HG02885 (cell line): Measurements from ENCODE around the gene RBM10.

ENCODE experiments used
- ATAC-seq: cut with Tn5 transposase; IDR thresholded peaks from one replicate; pipeline ENCODE4 v1.9.1; 2021; ENCODE audit warnings: mild to moderate bottlenecking; ENCODE audit not compliant: unreplicated experiment, poor library complexity

Gene RBM10

DNA sequence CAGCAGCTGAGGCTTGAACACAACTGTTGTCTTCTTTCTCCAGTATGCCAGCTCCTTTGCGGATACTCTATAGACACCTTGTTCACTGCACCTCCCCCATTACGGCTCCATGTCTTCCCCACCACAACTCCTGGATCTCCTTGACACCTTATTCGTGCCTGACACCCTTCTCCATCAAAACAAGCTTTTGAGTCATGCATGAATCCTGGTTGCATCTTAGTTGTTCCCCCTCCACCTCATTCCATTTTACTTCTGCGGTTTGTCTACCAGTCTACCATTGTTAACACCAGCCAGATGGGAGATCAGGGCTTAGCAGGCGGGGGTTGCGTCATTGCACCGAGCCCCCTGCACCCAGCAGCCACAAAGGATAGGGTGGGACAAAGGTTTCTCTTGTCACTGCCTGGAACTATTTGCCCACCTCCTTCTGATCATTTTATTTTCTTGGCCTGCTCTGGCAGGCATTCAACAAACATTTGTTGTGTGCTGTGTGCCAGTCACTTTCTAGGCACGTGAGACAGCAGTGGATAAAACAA is 71.4 kb downstream of the RBM10 start:
- no peak for ATAC-seq

DNA sequence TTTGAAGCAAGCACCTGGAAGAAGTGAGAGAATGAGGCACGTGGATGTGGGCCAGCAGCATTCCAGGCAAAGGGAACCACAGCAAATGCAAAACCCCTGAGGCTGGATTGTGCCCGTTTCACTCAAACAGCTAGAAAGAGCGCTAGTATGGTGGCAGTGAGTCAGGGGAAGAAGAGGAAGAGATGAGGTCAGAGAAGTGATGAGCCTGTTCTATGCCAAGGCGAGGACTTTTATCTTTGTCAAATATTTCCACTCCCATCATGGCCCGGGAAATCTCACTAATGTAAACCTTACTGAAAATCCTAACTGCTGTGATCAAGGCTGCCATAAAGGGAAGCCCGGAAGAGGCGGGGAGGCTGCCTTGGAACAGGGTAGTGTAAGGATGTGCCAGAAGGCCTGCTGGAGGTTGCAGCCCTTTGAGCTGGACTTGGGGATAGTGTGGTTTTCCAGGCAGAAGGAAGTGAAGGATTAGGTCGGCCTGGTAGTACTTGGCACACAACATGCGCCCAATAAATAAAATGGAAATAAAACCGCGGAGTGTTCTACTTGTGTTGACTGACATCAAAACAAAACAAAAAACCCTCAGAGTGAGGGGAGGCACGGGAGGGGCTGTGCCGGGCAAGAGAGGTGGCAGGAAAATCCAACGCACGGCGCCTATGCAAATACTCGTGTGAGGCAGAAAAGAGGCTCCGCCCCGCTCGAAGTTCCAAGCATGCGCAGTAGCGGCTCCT is 72.3 kb downstream of the RBM10 start:
- no peak for ATAC-seq

DNA sequence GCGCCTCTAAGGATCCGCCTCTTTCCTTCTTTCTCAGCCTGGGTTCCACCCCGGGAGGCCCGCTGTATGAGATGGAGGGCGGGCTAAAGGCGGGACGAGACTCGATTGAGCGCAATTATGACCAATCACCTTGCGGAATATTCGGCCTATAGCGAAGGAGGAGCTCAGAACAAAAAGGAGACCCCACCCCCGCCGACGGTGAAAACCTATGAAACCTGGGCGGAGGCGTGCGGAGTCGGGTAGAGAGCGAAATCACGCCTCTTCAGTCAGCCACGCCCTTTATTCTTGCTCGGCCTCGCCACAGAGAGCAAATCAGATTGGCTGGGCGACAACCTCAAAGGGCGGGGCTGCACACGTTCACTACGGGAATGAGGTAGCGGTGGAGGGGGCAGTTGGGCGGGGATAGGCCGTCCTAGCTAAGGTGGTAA is 72.8 kb downstream of the RBM10 start:
- ATAC-seq: peak; percentile 87

DNA sequence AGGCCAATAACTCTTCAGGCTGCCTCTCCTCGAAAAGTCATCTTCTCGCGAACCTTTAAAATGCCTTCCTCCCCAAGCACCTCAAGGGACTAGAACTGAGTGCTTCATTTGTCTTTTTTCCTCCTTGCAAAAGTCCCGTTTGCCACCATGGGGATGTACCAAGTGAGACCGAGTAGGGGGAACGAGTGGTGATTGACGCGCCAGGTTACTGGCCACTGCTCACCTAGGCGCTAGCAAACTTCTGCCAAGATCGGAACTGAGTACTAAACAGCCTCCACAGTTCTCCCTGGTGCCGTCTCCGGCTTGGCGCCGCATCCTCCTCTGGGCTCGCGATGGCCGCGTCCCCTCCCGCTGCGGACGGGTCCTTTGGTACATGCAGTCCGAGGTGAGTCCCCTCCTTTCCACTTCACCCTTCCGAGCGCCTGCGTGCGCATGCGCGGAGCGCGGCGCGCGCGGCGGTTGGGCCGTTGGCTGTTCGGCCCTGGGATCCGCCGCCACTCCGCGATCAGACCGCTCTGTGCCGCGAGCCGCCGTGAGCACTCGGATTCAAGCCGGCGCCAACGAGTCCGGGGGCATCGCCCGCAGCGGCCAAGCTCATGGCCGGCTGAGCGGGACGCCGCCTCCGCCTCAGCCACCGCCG is 73.4 kb downstream of the RBM10 start, which contains the start of gene CDK16:
CDK16 (plus strand) TSS at position 402 of the 640 bp plus-strand sequence. CDS start 4,877 bp downstream, outside the sequence.
- ATAC-seq: peak; percentile 53

DNA sequence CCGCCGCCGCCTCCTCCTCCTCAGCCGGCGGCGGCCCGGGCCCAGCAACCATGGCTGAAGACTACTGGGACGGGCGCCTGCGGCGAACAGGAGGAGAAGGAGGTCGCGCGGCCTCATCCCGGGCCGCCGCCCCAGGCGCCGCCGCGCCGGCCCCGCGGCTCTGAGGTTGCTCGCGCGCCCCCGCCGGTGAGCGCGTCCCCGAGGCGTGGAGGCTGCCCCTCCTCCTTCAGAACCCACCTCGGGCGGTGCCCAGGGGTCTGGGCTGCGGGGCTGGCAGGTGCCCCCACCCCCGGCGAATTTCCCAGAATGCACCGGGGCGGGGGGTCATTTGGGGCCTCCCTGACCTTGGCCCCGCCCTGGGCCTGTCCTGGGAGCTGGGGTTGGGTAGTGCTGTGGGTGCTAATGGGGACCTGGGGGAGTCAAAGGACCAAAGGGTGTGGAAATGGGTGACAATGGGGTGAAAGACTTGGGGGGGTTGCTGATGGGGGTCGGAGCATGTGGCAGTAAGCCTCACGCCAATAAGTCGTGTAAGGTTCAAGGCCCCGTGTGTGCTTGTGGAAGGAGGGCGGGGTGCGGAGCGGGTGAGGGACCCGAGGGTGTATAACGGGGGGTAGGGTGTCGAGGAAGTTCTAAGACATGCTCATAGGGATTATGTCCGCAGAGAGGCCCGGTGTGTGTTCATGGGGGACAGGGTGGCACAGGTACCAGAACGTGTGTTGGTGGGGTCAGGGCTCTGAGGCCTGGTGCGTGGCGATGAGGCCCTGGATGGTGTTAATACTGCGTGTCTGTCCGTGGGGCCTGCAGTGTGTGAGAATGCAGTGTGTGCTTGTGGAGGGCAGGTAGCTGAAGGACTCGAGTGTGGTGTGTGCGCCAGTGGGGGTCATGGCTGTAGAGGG is 74.1 kb downstream of the RBM10 start:
- peak; percentile 3 for ATAC-seq

DNA sequence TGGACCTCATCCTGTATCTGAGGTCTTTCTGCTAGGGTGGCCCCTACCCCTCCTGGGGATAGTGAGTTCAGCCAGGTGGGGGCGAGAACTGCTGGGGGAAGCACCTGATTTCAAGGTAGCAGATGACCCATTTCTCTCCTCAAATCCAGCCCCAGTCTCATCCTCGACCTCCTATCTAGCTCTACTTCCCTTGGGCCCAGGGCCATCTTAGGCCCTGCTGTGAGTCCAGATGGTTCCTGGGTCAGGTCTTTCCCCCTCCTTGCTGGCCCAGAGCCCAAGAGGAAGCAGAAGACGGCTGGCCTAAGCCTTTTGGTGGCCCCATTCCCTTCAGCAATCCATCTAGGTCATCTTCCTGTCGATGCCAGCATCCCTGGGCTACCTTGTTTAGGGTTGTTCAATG is 76.7 kb downstream of the RBM10 start:
- ATAC-seq: no peak

DNA sequence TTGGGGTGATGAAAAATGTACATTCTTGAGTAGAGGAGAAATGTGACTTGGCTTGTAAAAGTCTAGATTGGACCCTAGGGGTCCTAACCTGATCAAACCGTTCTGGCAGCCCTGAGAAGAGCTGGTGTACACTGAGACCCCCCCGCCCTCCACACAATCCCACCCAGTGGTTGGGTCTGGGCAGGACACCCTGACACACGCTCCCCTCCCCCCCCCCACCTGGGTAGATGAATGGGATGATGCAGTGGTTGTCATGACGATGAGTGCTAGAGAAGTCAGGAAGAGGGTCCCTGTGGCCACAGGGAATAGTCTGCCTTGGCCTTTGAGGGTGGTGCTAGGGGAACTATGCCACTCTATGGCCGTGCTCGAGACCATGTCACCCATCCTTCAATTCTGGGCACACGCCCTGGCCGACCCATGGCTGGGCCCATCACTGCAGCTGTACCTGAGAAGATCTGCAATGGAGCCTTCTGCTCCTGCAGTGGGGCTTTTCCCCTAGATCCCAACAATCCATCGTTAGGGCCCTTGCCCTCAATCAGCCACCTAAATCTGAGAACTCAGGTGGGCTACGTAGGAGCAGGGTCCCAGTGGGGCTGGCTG is 77.8 kb downstream of the RBM10 start:
- no peak for ATAC-seq

DNA sequence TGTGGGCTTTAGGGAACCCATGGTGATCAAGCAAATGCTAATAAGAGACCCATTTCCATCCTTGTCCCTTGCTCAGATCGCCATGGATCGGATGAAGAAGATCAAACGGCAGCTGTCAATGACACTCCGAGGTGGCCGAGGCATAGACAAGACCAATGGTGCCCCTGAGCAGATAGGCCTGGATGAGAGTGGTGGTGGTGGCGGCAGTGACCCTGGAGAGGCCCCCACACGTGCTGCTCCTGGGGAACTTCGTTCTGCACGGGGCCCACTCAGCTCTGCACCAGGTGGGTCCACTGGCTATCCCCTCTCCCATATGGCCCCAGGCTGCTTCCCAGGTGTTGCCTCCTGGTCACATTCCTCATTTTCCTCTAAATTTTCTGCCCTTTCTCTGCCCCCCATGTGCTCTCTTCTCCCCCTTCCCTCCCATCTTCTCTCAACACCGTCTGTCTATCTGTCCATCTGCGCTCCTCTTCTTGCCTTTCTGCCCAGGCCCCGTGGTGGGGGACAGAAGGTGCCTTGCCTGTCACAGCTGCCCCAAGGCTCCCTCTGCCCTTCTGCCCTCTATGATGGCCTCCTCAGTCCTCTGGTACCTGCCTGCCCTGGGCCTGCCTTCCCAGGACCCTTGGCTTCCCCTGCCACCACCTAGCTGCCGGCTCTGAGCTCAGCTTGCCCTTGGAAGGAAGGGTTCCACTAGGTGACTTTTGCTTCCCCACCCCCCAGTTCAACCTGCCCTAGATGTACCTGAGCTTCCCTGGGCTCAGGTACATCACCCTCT is 78.6 kb downstream of the RBM10 start:
- no peak for ATAC-seq

DNA sequence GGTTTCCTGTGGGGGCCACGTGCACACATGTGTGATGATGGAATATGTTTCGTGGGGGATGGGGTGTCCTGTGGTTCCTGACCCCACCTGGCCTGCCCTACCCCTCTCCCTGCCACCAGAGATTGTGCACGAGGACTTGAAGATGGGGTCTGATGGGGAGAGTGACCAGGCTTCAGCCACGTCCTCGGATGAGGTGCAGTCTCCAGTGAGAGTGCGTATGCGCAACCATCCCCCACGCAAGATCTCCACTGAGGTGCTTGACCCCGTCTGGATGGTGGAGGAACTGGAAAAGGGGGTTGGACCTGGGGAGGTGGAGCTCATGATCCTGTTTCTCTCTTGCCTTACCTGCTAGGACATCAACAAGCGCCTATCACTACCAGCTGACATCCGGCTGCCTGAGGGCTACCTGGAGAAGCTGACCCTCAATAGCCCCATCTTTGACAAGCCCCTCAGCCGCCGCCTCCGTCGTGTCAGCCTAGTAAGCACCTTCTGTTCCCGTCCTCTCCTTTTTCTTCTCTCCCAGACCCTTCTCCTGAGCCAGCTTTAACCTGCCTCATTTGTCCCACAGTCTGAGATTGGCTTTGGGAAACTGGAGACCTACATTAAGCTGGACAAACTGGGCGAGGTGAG is 79.4 kb downstream of the RBM10 start:
- no peak for ATAC-seq

DNA sequence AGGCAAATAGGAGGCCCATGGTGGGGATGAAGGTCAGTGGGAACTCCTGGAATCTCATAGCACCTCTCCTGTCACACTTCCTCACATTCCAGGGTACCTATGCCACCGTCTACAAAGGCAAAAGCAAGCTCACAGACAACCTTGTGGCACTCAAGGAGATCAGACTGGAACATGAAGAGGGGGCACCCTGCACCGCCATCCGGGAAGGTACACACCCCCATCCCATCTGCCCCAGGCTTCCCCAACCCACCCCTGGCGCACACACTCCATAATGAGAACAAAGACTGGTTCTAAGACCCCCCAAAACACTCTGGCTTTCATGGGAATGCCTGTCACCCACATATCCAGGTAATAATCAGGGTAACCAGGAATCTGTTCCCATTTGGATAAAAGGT is 79.9 kb downstream of the RBM10 start:
- ATAC-seq: no peak

DNA sequence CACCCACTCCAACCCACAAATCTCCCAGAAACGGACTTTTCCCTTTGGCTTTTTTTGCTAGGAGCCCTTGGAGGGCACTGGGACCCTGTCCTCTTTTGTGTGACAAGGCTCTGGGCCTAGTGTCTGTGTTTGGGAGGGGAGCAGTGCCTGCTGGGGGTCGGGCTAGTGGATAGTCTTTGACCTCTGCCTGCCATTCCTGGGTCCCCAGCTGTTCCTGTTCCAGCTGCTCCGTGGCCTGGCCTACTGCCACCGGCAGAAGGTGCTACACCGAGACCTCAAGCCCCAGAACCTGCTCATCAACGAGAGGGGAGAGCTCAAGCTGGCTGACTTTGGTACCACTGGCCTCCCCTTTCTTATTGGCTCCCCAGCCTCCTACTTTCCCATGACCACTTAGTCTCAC is 81.0 kb downstream of the RBM10 start:
- ATAC-seq: no peak

DNA sequence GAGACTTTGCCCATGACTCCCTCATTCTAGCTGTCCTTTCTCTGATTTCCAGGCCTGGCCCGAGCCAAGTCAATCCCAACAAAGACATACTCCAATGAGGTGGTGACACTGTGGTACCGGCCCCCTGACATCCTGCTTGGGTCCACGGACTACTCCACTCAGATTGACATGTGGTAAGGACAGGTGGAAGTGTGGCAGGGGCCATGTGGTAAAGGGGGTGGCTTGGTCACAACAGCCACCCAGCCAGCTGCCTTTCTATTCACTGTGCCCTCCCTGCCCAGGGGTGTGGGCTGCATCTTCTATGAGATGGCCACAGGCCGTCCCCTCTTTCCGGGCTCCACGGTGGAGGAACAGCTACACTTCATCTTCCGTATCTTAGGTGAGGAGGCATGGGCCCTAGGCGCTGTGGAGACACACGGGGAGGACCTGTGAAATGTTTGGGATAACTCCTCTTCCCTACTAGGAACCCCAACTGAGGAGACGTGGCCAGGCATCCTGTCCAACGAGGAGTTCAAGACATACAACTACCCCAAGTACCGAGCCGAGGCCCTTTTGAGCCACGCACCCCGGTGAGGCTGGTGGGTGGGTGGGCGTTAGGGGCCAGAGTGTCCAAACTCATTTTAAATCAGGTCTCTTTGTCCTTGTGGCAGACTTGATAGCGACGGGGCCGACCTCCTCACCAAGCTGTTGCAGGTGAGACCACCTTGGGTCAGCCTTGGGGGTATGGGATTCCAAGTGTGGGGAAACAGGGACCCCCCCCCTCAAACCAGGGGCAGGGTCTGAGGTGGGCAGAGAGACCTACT is 81.7 kb downstream of the RBM10 start:
- ATAC-seq: no peak

DNA sequence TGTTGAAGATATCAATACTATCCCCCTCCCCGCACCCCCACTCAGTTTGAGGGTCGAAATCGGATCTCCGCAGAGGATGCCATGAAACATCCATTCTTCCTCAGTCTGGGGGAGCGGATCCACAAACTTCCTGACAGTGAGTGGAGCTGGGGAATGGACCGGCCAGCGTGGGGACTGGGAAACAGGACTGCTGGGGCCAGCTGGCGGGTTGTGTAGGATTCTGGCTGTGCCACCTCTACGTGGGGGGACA is 82.2 kb downstream of the RBM10 start:
- no peak for ATAC-seq

DNA sequence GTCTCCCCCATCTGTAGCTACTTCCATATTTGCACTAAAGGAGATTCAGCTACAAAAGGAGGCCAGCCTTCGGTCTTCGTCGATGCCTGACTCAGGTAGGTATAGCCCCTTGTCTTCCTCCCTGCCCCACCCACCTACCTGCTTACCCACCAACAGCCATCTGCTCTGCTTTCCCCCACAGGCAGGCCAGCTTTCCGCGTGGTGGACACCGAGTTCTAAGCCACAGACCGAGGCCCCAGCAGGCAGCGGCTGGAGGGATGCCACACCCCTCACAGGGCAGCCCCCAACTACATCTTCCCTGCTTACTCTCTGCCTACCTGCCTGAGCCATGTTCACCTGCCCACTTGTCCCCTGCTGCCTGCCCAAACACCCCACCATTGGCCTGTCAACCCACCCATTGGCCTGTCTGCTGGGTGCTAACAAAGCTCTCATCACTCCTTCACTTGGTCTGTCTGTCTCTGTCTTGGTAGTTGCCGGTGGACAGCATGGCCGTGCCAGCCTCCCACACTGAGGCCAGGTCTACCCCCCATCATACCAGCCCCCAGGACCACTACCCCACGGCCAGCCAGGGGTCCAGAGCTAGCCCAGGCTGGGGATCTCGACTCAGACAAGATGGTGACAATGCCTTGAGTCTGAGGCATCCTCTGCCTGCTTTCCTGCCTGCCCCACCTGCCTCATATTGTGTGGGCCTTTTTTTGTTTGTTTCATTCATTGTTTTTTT is 83.7 kb downstream of the RBM10 start:
- ATAC-seq: no peak

DNA sequence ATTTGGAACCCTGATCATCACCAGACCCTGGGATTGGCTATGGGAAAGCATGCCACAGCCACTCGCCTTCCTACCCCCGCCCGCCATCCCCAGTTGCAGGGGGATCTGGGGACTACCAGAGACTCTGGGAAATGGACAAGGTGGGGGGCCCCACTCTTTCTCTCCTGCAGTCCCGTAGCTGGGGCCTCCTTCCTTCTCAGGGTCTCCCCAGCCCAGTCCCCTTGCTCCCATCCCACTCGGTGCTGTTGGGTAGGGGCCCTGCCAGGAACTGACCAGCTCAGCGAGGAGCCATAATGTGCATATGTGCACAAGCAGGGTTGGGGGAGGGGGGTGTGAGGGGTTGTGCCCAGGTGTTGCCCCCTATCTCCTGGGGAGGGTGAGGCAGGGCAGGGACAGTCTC is 84.4 kb downstream of the RBM10 start:
- ATAC-seq: no peak

DNA sequence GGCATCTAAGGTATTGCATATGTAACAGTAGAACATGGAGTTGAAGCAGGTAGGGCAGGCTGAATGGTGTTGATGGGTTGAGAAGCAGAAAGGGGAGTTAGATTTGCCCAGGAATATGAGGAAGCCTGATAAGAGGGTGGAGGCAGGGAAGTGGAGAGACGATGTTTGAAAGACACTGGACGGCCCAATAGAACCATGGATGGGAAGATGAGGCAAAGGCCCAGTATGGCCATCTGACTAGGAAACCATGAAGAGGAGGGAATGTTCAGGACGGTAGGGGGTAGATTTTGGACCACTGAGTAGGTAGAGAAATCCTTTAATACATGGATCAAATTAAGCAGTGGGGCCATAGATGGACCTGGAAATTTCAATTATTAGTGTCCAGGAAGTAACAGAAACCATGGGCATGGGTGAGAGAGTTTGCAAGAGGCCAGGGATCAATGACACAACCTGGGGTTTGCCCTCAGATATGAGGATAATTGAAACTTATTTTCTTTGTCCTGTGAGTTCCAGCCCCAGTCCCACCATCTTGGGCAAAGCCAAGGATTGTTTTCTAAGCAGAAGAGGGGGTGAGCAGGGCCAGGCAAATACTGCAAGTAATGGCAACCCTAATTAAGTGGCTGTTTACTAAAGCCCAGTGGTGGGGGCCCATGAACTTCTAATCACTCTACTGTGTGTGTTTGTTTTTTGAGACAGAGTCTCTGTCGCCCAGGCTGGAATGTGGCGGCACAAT is 85.3 kb downstream of the RBM10 start:
- no peak for ATAC-seq

DNA sequence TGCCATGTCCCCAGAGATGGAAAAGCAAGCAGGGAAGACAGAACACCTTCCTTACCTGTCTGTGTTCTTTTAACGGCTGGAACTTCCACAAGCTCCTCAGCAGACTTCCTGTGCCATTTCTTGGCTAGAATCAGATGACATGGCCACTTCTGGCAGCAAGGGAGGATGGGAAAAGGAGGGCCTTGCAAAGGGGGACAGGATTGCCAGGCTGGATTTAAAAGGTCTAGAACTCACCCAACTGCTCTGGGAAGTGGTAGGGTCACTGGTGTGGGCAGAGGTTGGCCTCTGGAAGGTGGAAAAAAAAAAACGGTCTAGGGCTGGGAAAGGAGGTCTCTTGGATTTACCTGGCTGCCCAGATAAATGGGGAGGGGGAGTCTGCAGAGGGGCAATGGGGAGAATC is 86.1 kb downstream of the RBM10 start:
- ATAC-seq: no peak
